Activated T-helper 17 cell treated with anti-CD3 and anti-CD28 coated beads, Interleukin-2, amount 50 U/mL, for 72 hours (primary cell): ENCODE data around the gene ZFP69B. TPM values are rescaled to one million over a fixed set of nuclear protein-coding genes. Genes with fewer than 3 reads are reported as not detected.
A peak's percentile ranks its signal among the peaks of the same experiment; 100 is the strongest.

Source experiments
- ATAC-seq: fragments of 150-1000 bp; cut with Tn5 transposase; replicated peaks from 2 replicates; pipeline ENCODE4 v1.10.0; 2021; ENCODE audit warnings: mild to moderate bottlenecking, moderate library complexity
- H3K27ac Mint-ChIP-seq: one replicate; pipeline ENCODE4 v1.8.0; 2022; ENCODE audit warnings: mixed read lengths
- H3K27me3 Mint-ChIP-seq: one replicate; pipeline ENCODE4 v1.8.0; 2022; ENCODE audit warnings: mixed read lengths
- H3K36me3 Mint-ChIP-seq: one replicate; pipeline ENCODE4 v1.8.0; 2022; ENCODE audit warnings: low read depth, mild to moderate bottlenecking, mixed read lengths
- H3K4me1 Mint-ChIP-seq: one replicate; pipeline ENCODE4 v1.8.0; 2022; ENCODE audit warnings: mixed read lengths
- H3K4me3 Mint-ChIP-seq: one replicate; pipeline ENCODE4 v1.8.0; 2022; ENCODE audit warnings: mild to moderate bottlenecking, mixed read lengths
- H3K9me3 Mint-ChIP-seq: one replicate; pipeline ENCODE4 v1.8.0; 2022; ENCODE audit warnings: mixed read lengths
- total RNA-seq, 2 donors: library from RNA; stranded (reverse); gene quantifications; one replicate each; pipeline ENCODE4 v1.2.3, GENCODE V29; 2022

ZFP69B gene
- total RNA-seq, 2 donors from 2014 or later = 2.8 to 3.3 TPM

DNA sequence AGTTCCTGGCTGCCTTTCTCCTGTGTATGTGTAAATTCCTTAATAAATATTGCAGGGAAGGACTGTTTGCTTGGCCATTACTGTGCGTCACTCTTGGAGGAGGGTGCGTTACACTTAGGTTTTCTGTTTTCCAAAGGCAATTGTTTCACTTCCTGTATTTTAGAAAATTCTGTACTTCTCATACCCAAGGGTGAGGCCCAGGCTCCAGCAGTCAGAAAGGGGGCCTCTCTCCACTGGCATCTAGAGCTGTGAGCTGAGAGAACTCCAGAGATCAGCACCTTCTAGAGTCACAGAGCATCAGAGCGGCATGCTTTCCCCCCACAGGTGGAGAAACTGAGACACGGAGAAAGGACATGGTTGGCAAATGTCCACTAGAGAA, 27.0 kb upstream of the ZFP69B start:
- Mint-ChIP-seq H3K4me1 (peaks cover 8% of the 10 kb centered on the region), H3K4me3 (no peak overlapping the region), H3K27me3 (no peaks in the 10 kb centered on the region), H3K9me3 (no peaks in the 10 kb centered on the region), H3K27ac (peak overlapping the region; percentile 26), H3K36me3 (peaks cover 84% of the 10 kb centered on the region)
- no peak for ATAC-seq

DNA sequence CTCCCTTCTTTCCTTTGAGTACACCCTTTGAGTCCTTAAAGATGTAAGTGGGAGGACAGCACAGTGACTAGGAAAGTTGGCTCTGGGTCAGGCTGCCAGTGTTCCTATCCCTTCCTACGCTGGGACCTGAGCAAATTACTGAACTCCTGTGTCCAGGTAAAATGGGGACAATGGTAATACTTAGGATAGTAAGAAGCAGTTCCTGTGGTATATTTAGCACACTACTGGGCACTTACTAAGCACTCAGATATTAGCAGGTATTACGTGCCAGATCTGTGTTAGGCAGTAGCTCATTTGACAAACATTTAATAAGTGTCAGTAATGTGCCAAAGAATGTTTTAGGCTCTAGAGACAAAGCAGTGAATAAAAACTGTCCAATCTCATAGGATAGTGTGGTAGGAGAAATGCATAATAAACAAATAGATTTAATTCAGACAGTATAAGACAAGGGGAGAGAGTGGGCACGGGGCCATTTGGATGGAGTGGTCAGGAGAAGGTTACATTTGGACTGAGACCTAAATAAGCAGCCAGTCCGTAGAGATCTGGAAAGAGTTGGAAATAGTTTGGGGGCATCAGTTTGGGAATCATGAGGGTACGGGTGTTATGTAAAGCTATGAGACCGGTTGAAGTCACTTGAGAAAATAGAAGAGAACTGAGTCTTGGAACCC, 26.2 kb upstream of the ZFP69B start:
- ATAC-seq = no peak
- Mint-ChIP-seq H3K9me3 (no peaks in the 10 kb centered on the region), H3K4me1 (peaks cover 4% of the 10 kb centered on the region), H3K36me3 (peaks cover 76% of the 10 kb centered on the region), H3K27me3 (no peaks in the 10 kb centered on the region), H3K4me3 (no peak overlapping the region), H3K27ac (peak overlapping the region; percentile 18)

DNA sequence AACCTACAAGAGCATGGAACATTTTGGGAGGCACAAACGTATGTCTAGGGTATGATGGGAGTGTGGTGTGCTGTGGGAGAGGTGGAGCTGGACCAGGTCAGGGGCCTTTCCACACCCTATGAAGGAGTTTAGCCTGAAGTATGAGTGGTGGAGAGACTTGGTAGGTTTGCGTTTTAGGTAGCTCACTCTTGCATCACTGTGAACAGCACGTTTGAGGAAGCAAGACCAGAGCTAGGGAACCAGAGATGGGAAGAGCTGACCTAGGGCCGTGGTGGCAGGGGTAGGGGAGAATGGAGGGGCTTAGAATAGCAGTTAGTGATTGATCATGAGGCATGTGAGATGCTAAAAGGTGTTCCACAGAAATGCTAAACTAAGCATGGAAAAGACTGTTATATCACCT, 25.1 kb upstream of the ZFP69B start:
- Mint-ChIP-seq H3K36me3 (peaks cover 65% of the 10 kb centered on the region), H3K4me3 (no peak overlapping the region), H3K27ac (peak overlapping the region; percentile 0), H3K27me3 (no peaks in the 10 kb centered on the region), H3K9me3 (no peaks in the 10 kb centered on the region), H3K4me1 (peaks cover 4% of the 10 kb centered on the region)
- ATAC-seq = no peak

DNA sequence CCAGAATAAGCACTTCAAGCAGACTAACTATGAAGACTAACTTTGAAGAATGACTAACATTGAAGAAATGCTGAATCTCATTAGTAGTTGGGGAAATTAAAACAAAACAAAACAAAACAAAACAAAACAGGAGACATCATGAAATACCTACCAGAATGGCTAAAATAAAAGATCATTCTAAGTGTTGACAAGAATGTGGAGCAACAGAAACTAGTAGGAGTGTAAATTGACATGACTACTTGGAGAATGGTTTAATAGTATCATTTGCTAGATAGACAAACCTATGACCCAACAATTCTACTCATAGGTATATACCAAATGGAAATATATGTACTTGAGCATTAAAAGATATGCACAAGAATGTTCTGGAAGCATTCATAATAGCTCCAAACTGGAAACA, 18.9 kb upstream of the ZFP69B start:
- Mint-ChIP-seq H3K9me3 (no peaks in the 10 kb centered on the region), H3K4me3 (no peak overlapping the region), H3K36me3 (peaks cover 5% of the 10 kb centered on the region), H3K27me3 (no peaks in the 10 kb centered on the region), H3K4me1 (no peaks in the 10 kb centered on the region), H3K27ac (no peak overlapping the region)
- no peak for ATAC-seq

DNA sequence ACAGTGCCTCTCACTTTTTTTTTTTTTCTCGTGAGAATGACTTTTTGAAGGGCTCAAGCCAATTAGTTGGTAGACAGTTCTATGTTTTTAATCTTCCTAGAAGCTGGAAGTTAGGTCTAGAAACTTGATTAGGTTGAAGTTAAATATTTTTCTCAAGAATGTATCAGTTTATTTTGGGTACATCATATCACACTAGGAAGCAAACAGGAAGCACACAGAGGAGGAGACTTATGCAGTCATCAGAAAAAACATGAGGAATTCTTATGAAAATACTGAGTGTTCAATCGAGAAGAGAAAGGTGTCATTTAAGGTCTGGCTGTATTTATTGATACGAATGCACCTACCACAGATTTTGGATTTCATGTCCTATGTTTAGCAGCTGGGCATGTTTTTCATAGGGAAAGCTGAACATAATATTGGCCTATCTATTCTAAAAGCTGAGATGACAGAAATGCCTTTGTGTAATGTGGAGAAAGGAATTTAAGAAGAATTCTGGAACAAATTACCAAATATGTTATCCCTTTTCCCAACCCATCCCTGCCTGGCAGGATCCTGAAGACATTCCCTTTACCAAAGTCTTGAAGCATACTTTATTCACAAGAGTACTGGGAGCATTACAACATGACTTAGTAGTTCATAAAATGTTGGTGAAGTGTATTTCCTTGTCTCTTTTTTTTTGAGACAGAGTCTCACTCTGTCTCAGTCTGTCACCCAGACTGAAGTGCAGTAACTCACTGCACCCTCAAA, 17.5 kb upstream of the ZFP69B start:
- H3K27ac Mint-ChIP-seq = no peak overlapping the region
- H3K9me3 Mint-ChIP-seq = no peaks in the 10 kb centered on the region
- H3K36me3 Mint-ChIP-seq = no peaks in the 10 kb centered on the region
- H3K4me1 Mint-ChIP-seq = no peaks in the 10 kb centered on the region
- ATAC-seq = no peak
- no peaks in the 10 kb centered on the region for H3K27me3 Mint-ChIP-seq
- no peak overlapping the region for H3K4me3 Mint-ChIP-seq

DNA sequence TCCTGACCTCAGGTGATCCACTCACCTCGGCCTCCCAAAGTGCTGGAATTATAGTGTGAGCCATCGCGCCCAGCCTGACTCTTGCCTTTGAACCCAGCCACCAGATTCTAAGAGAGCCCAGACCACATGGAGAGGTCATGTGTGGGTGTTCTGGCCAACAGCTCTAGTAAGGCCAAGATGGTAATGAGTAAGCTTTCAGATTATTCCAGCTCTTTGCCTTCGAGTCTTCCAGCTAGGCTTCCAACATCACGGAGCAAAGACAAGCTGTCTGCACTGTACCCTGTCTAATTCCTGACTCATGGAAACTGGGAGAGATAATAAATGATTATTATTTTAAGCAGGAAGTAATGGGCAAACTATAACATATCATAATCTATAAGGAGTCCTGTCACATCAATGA, 14.8 kb upstream of the ZFP69B start:
- H3K36me3 Mint-ChIP-seq = no peaks in the 10 kb centered on the region
- no peak for ATAC-seq
- no peak overlapping the region for H3K4me3 Mint-ChIP-seq
- H3K27me3 Mint-ChIP-seq = no peaks in the 10 kb centered on the region
- H3K9me3 Mint-ChIP-seq = no peaks in the 10 kb centered on the region
- H3K4me1 Mint-ChIP-seq = no peaks in the 10 kb centered on the region
- H3K27ac Mint-ChIP-seq = no peak overlapping the region

DNA sequence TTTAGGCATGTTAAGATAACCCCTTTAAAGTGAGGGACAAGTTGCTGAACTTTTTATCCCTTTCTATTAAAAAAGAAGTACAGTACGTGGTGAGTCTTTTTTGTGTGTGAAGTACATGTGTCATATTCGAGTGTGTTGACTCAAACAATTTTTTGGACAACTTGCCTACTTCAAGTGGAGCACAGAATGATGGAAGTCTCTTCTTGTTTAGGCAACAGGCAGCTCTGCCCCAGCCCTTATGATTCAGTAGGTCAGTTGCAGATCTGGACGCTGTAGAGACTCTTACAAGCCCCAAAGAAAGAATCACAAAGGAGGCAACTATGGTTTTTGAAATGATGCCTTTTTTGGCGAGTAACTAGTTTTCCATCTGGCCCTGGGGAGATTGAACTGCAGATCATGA, 14.4 kb upstream of the ZFP69B start:
- no peak for ATAC-seq
- H3K4me3 Mint-ChIP-seq = no peak overlapping the region
- no peaks in the 10 kb centered on the region for H3K9me3 Mint-ChIP-seq
- H3K36me3 Mint-ChIP-seq = no peaks in the 10 kb centered on the region
- H3K27ac Mint-ChIP-seq = no peak overlapping the region
- no peaks in the 10 kb centered on the region for H3K4me1 Mint-ChIP-seq
- no peaks in the 10 kb centered on the region for H3K27me3 Mint-ChIP-seq

DNA sequence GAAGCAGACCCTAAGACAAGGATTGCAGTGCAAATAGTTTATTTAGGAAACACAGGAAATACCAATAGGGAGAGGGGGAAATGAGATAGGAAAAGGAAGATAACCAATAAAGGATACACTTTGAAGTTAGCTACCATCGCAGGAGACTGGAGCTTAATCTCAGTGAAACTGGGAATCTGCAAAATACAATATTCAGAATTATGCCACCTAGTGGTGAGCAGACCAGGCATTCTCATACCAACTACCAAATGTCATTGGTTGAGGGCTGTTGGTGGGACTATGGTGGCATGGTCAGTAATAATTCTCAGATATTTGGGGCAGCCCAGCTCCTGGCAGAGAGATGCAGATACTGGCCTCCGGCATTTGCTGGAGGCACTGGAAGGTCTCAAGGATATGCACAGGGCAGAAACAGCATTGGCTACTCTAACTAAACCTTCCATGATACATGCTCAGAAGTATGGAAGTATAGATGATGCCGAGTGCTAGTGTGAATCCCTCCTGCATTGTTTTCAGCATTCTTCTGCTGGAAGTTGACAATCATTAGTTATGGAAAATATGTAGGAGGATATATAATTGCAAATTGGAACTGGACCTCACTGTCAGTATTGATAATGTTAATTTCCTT, 11.8 kb upstream of the ZFP69B start:
- Mint-ChIP-seq H3K36me3 (no peaks in the 10 kb centered on the region), H3K27me3 (no peaks in the 10 kb centered on the region), H3K27ac (no peak overlapping the region), H3K9me3 (no peaks in the 10 kb centered on the region), H3K4me1 (no peaks in the 10 kb centered on the region), H3K4me3 (no peak overlapping the region)
- peak; percentile 61 for ATAC-seq

DNA sequence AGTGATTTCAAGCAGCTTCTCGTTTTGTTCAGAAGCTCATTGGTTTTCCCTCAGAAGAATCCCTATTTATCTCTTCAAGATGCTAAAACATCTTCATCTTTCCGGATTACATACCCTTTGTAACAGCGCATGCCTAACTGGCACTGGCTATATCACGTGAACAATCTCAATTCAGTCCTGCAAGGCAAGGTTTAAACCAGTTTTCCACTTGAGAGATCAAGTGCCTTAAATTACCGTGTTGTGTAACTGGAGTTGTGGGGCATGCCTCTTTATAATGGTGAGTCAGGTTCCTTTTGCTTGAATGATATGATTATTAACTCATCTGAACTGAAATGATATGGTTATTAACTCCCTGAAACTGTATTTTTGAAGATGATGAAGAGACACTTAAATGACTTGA, 11.0 kb upstream of the ZFP69B start:
- Mint-ChIP-seq H3K27me3 (no peaks in the 10 kb centered on the region), H3K9me3 (no peaks in the 10 kb centered on the region), H3K4me1 (no peaks in the 10 kb centered on the region), H3K27ac (no peak overlapping the region), H3K4me3 (no peak overlapping the region), H3K36me3 (no peaks in the 10 kb centered on the region)
- no peak for ATAC-seq

DNA sequence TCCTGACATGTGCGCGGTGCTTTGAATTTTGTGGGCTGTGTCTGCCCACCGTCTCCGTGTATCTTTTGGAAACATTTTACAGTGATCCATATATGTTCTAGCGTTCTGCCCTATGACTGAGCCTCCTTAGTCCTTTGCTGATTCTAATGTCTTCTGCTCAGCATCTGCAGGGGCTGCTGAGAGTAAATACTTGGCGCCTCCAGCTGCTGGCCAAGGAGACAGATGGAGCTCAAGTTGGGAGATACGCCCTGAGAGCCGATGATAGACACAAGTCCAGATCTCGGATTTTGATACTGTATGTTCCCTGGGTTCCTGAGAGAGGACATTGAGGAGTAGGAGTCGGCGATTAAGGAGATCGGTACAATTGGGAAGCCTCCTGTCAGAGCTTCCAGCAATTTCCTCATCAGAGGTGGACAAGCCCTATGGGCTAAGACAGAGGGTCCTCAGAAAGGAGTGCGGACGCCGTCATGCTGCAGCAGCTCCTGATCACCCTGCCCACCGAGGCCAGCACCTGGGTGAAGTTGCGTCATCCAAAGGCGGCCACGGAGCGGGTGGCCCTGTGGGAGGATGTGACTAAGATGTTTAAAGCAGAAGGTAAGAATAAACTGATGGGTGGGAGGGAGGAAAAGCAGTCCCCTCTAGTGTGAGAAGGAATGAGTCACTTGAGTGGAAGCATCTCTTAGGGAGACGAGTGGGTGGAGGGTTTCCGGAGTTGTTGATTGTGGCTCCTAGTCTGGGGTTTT, 390 bp downstream of the ZFP69B start:
- Mint-ChIP-seq H3K27ac (peak overlapping the region; percentile 94), H3K27me3 (no peaks in the 10 kb centered on the region), H3K36me3 (peaks cover 45% of the 10 kb centered on the region), H3K4me3 (peak overlapping the region; percentile 91), H3K4me1 (peaks cover 22% of the 10 kb centered on the region), H3K9me3 (peaks cover 10% of the 10 kb centered on the region)
- ATAC-seq = peak; percentile 88

DNA sequence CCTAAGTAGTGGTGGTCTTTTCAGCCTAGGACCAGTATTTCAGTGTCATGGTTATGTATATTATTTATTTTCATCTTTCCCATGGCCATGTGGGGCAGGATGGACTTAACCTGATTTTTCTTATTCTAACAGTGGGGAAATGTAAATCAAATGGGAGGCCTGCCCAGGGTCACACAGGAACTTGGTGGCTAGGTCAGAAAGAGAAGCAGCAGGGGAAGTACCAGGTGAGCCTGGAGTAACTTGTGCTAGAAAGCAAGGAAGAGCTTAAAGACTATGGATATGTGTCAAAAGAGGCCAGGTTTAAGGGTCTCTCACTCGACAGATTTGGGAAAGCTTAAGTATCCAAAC, 936 bp downstream of the ZFP69B start:
- Mint-ChIP-seq H3K36me3 (peaks cover 50% of the 10 kb centered on the region), H3K27me3 (no peaks in the 10 kb centered on the region), H3K4me3 (peak overlapping the region; percentile 91), H3K27ac (peak overlapping the region; percentile 94), H3K4me1 (peaks cover 22% of the 10 kb centered on the region), H3K9me3 (peaks cover 12% of the 10 kb centered on the region)
- peak; percentile 39 for ATAC-seq

DNA sequence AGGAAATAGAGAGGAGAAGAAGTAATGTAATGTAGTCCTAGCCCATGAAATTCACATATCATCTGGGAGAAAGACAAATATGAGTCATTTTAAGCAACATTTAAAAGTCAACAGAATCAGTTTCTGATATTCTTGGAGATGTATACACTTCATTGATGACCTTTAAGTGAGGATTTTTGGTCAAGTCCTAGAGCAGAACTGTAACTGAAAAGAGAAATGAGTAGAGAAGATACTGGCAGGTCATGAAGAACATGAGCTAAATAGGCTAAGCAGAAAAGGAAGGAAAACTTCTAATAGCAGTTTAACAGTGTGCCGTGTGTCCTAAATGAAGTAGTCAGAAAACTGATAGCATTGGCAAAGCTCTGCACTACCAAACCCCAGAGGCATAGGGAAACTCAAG, 4.6 kb downstream of the ZFP69B start:
- peaks cover 22% of the 10 kb centered on the region for H3K4me1 Mint-ChIP-seq
- no peak overlapping the region for H3K4me3 Mint-ChIP-seq
- H3K9me3 Mint-ChIP-seq = peaks cover 38% of the 10 kb centered on the region
- H3K36me3 Mint-ChIP-seq = peaks cover 87% of the 10 kb centered on the region
- no peak overlapping the region for H3K27ac Mint-ChIP-seq
- ATAC-seq = no peak
- H3K27me3 Mint-ChIP-seq = no peaks in the 10 kb centered on the region

DNA sequence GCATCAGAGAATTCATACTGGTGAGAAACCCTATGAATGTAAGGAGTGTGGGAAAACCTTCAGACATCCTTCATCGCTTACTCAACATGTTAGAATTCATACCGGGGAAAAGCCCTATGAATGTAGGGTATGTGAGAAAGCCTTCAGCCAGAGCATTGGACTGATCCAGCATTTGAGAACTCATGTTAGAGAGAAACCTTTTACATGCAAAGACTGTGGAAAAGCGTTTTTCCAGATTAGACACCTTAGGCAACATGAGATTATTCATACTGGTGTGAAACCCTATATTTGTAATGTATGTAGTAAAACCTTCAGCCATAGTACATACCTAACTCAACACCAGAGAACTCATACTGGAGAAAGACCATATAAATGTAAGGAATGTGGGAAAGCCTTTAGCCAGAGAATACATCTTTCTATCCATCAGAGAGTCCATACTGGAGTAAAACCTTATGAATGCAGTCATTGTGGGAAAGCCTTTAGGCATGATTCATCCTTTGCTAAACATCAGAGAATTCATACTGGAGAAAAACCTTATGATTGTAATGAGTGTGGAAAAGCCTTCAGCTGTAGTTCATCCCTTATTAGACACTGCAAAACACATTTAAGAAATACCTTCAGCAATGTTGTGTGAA, 12.8 kb downstream of the ZFP69B start:
- H3K4me3 Mint-ChIP-seq = no peak overlapping the region
- H3K27me3 Mint-ChIP-seq = no peaks in the 10 kb centered on the region
- no peak overlapping the region for H3K27ac Mint-ChIP-seq
- H3K9me3 Mint-ChIP-seq = peaks cover 50% of the 10 kb centered on the region
- ATAC-seq = no peak
- no peaks in the 10 kb centered on the region for H3K4me1 Mint-ChIP-seq
- H3K36me3 Mint-ChIP-seq = peaks cover 57% of the 10 kb centered on the region

DNA sequence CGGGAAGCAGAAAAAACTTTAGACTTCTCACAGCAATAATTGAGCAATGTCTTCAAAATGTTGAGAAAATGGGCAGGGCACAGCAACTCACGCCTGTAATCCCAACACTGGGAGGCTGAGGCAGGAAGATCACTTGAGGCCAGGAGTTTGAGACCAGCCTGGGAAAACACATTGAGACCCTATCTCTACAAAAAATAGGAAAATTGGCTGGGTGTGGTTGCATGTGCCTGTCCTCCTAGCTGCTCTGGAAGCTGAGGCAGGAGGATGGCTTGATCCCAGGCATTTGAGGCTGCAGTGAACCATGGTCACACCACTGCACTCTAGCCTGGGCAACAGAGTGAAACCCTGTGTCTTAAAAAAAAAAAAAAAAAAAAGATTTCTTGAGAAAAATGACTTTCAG, 19.1 kb downstream of the ZFP69B start:
- Mint-ChIP-seq H3K27me3 (no peaks in the 10 kb centered on the region), H3K9me3 (peaks cover 46% of the 10 kb centered on the region), H3K27ac (no peak overlapping the region), H3K36me3 (peaks cover 6% of the 10 kb centered on the region), H3K4me1 (no peaks in the 10 kb centered on the region), H3K4me3 (no peak overlapping the region)
- no peak for ATAC-seq
